ENCODE data around the gene SNX33.

Gene SNX33

DNA sequence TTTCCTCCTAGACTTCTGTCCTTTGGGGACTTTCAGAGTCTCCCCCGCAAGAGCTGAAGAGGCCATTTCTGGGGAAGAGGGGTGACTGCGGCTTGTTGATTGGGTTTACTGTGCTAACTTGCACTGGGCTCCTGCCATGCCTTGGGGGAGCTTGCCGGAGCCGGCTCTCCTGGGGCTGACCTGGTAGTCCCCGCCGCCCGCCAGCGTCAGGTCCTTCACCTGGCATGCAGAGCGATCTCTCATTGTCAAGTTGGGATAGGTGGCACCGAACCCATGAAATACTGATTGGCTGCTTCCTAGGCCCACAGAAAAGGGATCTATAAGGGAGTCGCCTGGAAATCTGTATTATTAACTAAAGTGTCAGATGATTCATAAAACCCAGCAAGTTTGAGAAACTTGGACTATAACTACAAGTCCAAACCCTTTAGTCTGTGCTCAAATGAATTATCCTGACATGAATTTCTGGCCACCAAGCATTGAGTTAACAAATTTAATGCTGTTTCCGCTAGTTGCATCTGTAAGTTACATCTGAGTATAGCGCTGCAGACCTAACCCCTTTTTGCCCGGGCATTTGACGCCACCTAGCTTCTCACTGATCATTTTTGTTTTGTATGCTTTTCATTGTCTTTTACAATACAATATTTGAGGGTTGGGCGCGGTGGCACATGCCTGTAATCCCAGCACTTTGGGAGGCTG, 7.1 kb upstream of the SNX33 start:
- Histone ChIP-seq H3K4me1 (peaks cover 56% of the 10 kb centered on the region), H3K9me3 (no peaks in the 10 kb centered on the region), H3K27ac (peak overlapping the region; percentile 96), H3K4me3 (peak overlapping the region; percentile 83), H3K9ac (peak overlapping the region; percentile 74), H3K27me3 (no peaks in the 10 kb centered on the region), H3K36me3 (peaks cover 11% of the 10 kb centered on the region), H4K20me1 (peaks cover 40% of the 10 kb centered on the region), H3K4me2 (peak overlapping the region; percentile 94)
- TF ChIP-seq Cebpa-rat (IDR thresholded peaks at IDR 0.05): no peak

GRCh38 chr15:75641179-75641503, 6.6 kb upstream of the SNX33 start:
- peak overlapping the region; percentile 83; the same call in 1 of the 2 replicates for H3K4me3 ChIP-seq
- H3K9me3 ChIP-seq: no peaks in the 10 kb centered on the region
- H3K9ac ChIP-seq: 0 out of 2 replicates have a peak overlapping the region, but pooled peaks have one; percentile 74
- no peaks in the 10 kb centered on the region for H3K27me3 ChIP-seq
- H3K36me3 ChIP-seq: peaks cover 11% of the 10 kb centered on the region
- peak overlapping the region; percentile 94 for H3K4me2 ChIP-seq
- peak overlapping the region; percentile 96; the same call in 1 of the 2 replicates for H3K27ac ChIP-seq
- peaks cover 56% of the 10 kb centered on the region for H3K4me1 ChIP-seq
- peaks cover 37% of the 10 kb centered on the region for H4K20me1 ChIP-seq
- TF ChIP-seq Cebpa-rat (IDR thresholded peaks at IDR 0.05): no peak

DNA sequence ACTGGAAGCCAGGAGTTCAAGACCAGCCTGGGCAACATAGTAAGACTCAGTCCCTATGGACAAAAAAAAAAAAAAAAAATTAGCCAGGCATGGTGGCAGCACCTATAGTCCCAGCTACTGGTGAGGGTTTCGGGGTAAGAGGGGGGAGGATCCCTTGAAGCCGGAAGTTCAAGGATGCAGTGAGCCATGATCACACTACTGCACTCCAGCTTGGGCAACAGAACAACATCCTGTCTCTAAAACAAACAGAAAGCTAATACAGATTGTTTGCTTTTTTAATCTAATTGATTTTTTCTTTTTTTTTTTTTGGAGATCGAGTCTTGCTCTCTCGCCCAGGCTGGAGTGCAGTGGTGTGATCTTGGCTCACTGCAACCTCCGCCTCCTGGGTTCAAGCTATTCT, 6.1 kb upstream of the SNX33 start:
- H3K4me2 ChIP-seq: peak overlapping the region; percentile 94
- no peak overlapping the region for H3K9ac ChIP-seq
- H3K36me3 ChIP-seq: peaks cover 10% of the 10 kb centered on the region
- no peaks in the 10 kb centered on the region for H3K9me3 ChIP-seq
- H3K4me3 ChIP-seq: no peak overlapping the region
- no peaks in the 10 kb centered on the region for H3K27me3 ChIP-seq
- H3K4me1 ChIP-seq: peaks cover 56% of the 10 kb centered on the region
- no peak overlapping the region for H3K27ac ChIP-seq
- peaks cover 32% of the 10 kb centered on the region for H4K20me1 ChIP-seq
- TF ChIP-seq Cebpa-rat (IDR thresholded peaks at IDR 0.05): no peak

DNA sequence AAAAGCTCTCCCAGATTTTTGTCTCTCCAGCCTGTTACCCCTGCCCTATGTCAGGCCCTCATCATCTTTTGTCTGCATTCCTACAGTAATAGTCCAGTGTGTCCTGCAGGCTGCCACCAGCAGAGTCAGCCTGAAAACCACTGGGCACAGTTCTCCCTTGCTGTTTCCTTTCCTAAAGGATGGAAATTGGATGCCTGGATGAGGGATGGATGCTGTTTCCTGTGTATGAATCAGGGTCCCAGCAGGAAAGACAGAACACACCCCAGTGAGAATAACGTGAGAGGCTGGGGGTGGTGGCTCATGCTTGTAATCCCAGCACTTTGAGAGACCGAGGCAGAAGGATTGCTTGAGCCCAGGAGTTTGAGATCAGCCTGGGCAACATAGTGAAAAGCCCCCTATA, 3.3 kb upstream of the SNX33 start:
- TF ChIP-seq Cebpa-rat (IDR thresholded peaks at IDR 0.05): no peak
- no peak overlapping the region for H3K9ac ChIP-seq
- H3K27ac ChIP-seq: no peak overlapping the region
- peaks cover 51% of the 10 kb centered on the region for H3K4me1 ChIP-seq
- H3K4me2 ChIP-seq: no peak overlapping the region
- no peaks in the 10 kb centered on the region for H3K36me3 ChIP-seq
- H3K9me3 ChIP-seq: no peaks in the 10 kb centered on the region
- no peak overlapping the region for H3K4me3 ChIP-seq
- H3K27me3 ChIP-seq: no peaks in the 10 kb centered on the region
- H4K20me1 ChIP-seq: peaks cover 4% of the 10 kb centered on the region; the same call in 1 of the 2 replicates

DNA sequence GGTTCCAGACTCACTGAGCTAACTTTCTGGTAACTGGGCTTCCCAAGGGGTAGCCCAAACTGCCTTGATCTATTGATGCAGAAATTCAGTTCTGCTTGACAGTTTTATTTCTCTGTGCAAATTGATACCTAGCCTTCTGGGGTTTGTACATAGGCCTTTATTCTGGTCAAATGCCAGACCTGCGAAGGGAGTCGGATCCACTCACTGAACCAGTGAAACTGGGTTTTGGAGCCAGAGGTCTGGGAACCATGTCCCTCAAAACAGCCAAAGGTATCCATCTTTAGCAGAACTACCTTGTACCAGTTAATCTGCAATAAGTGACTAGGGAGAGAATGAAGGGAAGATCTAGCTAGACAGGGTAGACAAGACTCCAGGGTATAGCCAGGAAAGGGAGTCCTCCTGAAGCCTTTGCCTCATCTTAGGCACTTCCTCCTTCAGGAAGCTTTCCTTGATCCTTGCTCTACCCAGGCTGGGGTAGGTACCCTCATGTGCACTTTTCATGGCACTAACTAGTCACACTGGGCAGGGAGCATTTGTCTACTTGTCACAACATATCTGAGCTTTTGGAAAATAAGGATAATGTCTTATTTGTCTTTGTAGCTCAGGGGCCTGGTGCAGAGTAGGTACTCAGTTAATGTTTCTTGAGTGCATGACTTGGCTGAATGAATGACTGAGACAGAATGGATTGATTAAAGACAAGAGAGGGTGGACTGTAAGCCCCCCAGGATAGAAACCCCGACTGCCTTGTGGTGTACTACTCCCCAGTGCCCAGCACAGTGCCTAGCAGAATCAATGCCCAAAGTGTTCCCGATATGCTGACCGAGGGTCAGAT, 1.4 kb upstream of the SNX33 start:
- Histone ChIP-seq H3K36me3 (peaks cover 8% of the 10 kb centered on the region; the same call in 1 of the 2 replicates), H3K9ac (peak overlapping the region; percentile 83), H3K9me3 (no peaks in the 10 kb centered on the region), H4K20me1 (peaks cover 15% of the 10 kb centered on the region), H3K4me3 (peak overlapping the region; percentile 89), H3K27ac (peak overlapping the region; percentile 80; the same call in 1 of the 2 replicates), H3K4me2 (peak overlapping the region; percentile 89), H3K27me3 (no peaks in the 10 kb centered on the region), H3K4me1 (peaks cover 66% of the 10 kb centered on the region)
- TF ChIP-seq Cebpa-rat (IDR thresholded peaks at IDR 0.05): no peak

GRCh38 chr15:75646944-75647364, 758 bp upstream of the SNX33 start:
- peak overlapping the region; percentile 89 for H3K4me2 ChIP-seq
- peaks cover 8% of the 10 kb centered on the region; the same call in 1 of the 2 replicates for H3K36me3 ChIP-seq
- H3K9me3 ChIP-seq: no peaks in the 10 kb centered on the region
- peak overlapping the region; percentile 89 for H3K4me3 ChIP-seq
- TF ChIP-seq Cebpa-rat (IDR thresholded peaks at IDR 0.05): no peak
- H3K4me1 ChIP-seq: peaks cover 66% of the 10 kb centered on the region
- H3K27ac ChIP-seq: peak overlapping the region; percentile 80
- H3K27me3 ChIP-seq: no peaks in the 10 kb centered on the region
- peaks cover 21% of the 10 kb centered on the region for H4K20me1 ChIP-seq
- H3K9ac ChIP-seq: peak overlapping the region; percentile 83

DNA sequence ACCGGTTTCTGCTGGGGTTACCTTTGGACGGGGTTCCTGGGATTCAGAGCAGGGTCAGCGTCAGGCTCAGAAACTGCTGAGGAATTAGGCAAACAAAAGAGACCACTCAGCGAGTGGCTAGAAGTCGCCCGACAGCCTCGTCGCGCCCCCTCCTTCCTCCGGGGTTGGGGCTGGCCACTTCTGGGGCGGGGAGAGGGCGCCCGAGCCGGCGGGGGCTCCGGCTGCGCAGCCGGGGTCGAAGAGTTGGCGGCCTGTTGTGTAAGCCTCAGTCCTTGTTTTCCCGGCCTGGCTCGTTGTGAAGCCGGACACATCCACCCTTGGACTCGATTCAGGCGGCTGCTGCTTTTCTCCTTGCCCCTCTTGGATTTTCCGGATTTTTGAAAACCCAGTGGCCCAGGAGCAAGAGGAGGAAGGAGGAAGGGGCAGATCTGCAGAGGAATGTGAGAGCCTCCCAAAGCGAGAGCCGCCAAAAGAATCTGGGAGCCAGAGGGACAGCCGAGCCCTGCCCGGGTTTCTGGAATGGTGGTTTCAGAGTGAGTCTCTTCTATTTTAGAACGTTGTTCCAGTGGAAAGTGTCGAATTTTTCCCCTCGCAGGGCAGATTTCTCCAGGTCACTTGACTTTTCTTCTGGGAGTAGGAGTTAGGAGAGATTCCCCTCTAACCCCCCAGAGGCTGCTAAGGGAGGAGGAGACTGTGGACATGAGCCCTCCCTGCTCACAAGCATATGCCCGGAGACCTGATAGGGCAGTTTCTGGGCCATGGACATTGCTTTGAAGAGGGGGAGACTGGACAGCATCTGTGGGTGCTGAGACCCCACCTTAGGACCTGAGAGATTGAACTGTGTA, 666 bp downstream of the SNX33 start:
- no peak for TF ChIP-seq Cebpa-rat (IDR thresholded peaks at IDR 0.05)
- H3K9ac ChIP-seq: peak overlapping the region; percentile 83
- peak overlapping the region; percentile 89 for H3K4me3 ChIP-seq
- peak overlapping the region; percentile 89 for H3K4me2 ChIP-seq
- no peaks in the 10 kb centered on the region for H3K27me3 ChIP-seq
- H3K36me3 ChIP-seq: peaks cover 12% of the 10 kb centered on the region; the same call in 1 of the 2 replicates
- peaks cover 35% of the 10 kb centered on the region for H4K20me1 ChIP-seq
- peaks cover 72% of the 10 kb centered on the region for H3K4me1 ChIP-seq
- no peaks in the 10 kb centered on the region for H3K9me3 ChIP-seq
- H3K27ac ChIP-seq: peak overlapping the region; percentile 80

- Histone ChIP-seq H3K4me3 (peak overlapping the region; percentile 89), H3K27ac (no peak overlapping the region), H3K27me3 (no peaks in the 10 kb centered on the region), H3K9ac (peak overlapping the region; percentile 83), H3K36me3 (peaks cover 15% of the 10 kb centered on the region; the same call in 1 of the 2 replicates), H3K9me3 (no peaks in the 10 kb centered on the region), H4K20me1 (peaks cover 43% of the 10 kb centered on the region), H3K4me2 (peak overlapping the region; percentile 89), H3K4me1 (peaks cover 75% of the 10 kb centered on the region)
- no peak for TF ChIP-seq Cebpa-rat (IDR thresholded peaks at IDR 0.05)
Observed at GRCh38 chr15:75649045-75649761, 1.5 kb downstream of the SNX33 start.

DNA sequence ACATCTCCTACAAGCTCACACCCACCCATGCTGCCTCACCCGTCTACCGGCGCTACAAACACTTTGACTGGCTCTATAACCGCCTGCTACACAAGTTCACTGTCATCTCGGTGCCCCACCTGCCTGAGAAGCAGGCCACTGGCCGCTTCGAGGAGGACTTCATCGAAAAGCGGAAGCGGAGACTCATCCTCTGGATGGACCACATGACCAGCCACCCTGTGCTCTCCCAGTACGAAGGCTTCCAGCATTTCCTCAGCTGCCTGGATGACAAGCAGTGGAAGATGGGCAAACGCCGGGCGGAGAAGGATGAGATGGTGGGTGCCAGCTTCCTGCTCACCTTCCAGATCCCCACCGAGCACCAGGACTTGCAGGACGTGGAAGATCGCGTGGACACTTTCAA, 2.1 kb downstream of the SNX33 start:
- no peak for TF ChIP-seq Cebpa-rat (IDR thresholded peaks at IDR 0.05)
- peaks cover 50% of the 10 kb centered on the region for H4K20me1 ChIP-seq
- H3K9me3 ChIP-seq: no peaks in the 10 kb centered on the region
- peaks cover 75% of the 10 kb centered on the region for H3K4me1 ChIP-seq
- H3K36me3 ChIP-seq: peaks cover 21% of the 10 kb centered on the region; the same call in 1 of the 2 replicates
- no peak overlapping the region for H3K4me3 ChIP-seq
- H3K27me3 ChIP-seq: no peaks in the 10 kb centered on the region
- no peak overlapping the region for H3K9ac ChIP-seq
- H3K27ac ChIP-seq: no peak overlapping the region
- peak overlapping the region; percentile 89 for H3K4me2 ChIP-seq

Measured in BLaER1 (cell line).